ENCODE data around the gene ITGB3. TPM values are rescaled to one million over a fixed set of nuclear protein-coding genes. Genes with fewer than 3 reads are reported as not detected.

ITGB3 gene
- total and polyA plus RNA-seq, 9 of the 15 experiments (the other 6 are each of a cell fraction or from before 2014, with no cell fraction given), result 0.08 to 2.6 (median 0.62) TPM; not detected in 1

DNA sequence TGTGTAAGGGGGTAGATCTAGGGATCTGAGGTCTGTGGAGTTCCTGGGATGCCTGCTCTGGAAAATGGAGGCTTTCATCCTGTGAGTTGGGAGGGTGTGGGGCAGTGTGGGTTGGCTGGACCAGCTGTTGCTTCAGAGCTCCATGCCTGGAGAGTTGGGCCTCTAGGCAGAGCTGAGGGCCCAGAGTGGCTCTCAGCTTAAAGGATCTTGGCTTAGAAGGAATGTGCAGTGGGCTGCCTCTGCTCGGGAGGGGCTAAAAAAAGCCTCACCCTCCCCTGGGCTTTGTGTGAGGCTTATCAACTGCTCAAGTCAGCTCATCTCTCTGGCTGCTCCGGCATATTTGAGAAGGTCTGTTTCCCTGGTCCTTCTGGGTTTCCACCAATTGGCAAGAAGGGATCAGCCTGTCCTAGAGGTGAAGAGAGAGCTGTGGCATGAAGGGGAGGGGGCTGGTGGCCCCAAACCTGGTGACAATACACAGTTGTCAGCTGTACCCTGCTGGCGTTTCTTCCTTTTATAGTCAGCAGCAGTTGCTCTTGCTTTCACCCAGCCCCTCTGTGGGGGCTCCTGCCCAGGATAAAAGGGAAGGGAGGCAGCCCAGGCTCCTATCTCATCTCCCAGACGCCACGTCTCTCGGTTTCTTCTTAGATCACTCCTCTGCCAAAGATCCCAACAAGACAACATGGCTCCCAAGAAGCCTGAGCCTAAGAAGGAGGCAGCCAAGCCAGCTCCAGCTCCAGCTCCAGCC is 44.7 kb upstream of the ITGB3 start, which contains the start of gene MYL4 (continued):
- 0 out of 4 replicates have a peak, but pooled peaks of 1 of the 2 experiments have one; percentile 32 for TF ChIP-seq SIN3A (IDR thresholded peaks at IDR 0.05; ENCODE audit: borderline replicate concordance in 2 of 2, control insufficient read depth in 1 of 2, low read depth in 2 of 2, low read length in 2 of 2)
- peak in 1 of 2 experiments; percentile 23; a peak in 1 of 4 replicates for TF ChIP-seq CSDE1 (IDR thresholded peaks at IDR 0.05)
- TF ChIP-seq ZBTB1 (CRISPR knock-in tag; IDR thresholded peaks at IDR 0.05; ENCODE audit: borderline replicate concordance, low read depth), result no peak
- TF ChIP-seq CTBP1 (IDR thresholded peaks at IDR 0.05; ENCODE audit: borderline replicate concordance), result peak; percentile 55; the same call in 1 of the 2 replicates
- TF ChIP-seq CHD2 (IDR thresholded peaks at IDR 0.05; ENCODE audit: low read depth, low read length), result no peak
- no peak for TF ChIP-seq FOXJ3 (CRISPR knock-in tag; IDR thresholded peaks at IDR 0.05)
- TF ChIP-seq ZNF584 (CRISPR knock-in tag; IDR thresholded peaks at IDR 0.05; ENCODE audit: low read depth), result no peak
- TF ChIP-seq ZKSCAN1 (IDR thresholded peaks at IDR 0.05; ENCODE audit: low read depth, low read length), result peak; percentile 71; the same call in 1 of the 2 replicates
- 0 out of 2 replicates have a peak, but pooled peaks have one; percentile 19 for TF ChIP-seq ZNF197 (CRISPR knock-in tag; IDR thresholded peaks at IDR 0.05; ENCODE audit: low read depth)
- peak; percentile 27; the same call in 1 of the 2 replicates for TF ChIP-seq LARP7 (IDR thresholded peaks at IDR 0.05)
- TF ChIP-seq, protein P1, sequence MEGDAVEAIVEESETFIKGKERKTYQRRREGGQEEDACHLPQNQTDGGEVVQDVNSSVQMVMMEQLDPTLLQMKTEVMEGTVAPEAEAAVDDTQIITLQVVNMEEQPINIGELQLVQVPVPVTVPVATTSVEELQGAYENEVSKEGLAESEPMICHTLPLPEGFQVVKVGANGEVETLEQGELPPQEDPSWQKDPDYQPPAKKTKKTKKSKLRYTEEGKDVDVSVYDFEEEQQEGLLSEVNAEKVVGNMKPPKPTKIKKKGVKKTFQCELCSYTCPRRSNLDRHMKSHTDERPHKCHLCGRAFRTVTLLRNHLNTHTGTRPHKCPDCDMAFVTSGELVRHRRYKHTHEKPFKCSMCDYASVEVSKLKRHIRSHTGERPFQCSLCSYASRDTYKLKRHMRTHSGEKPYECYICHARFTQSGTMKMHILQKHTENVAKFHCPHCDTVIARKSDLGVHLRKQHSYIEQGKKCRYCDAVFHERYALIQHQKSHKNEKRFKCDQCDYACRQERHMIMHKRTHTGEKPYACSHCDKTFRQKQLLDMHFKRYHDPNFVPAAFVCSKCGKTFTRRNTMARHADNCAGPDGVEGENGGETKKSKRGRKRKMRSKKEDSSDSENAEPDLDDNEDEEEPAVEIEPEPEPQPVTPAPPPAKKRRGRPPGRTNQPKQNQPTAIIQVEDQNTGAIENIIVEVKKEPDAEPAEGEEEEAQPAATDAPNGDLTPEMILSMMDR (IDR thresholded peaks at IDR 0.05 in 2 of 3, conservative IDR thresholded peaks at IDR 0.05 in 1 of 3; ENCODE audit: insufficient read depth in 2 of 3, low read depth in 1 of 3, low read length in 3 of 3), result no peak
- TF ChIP-seq, protein P2, sequence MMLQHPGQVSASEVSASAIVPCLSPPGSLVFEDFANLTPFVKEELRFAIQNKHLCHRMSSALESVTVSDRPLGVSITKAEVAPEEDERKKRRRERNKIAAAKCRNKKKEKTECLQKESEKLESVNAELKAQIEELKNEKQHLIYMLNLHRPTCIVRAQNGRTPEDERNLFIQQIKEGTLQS (IDR thresholded peaks at IDR 0.05), result no peak
- TF ChIP-seq, protein P2 (CRISPR knock-in tag; conservative IDR thresholded peaks at IDR 0.05), result no peak
- TF ChIP-seq MIER1 (IDR thresholded peaks at IDR 0.05; ENCODE audit: low read depth), result no peak
- peak; percentile 78; the same call in 1 of the 2 replicates for TF ChIP-seq NFRKB (IDR thresholded peaks at IDR 0.05; ENCODE audit: low read depth)
- TF ChIP-seq CHD4 (IDR thresholded peaks at IDR 0.05; ENCODE audit: insufficient read depth, insufficient replicate concordance, low read depth, low read length, poor library complexity, severe bottlenecking), result no peak
- no peak for TF ChIP-seq MEF2A (IDR thresholded peaks at IDR 0.05; ENCODE audit: control insufficient read depth, low read depth, low read length)
- no peak for TF ChIP-seq PTRF (tag; IDR thresholded peaks at IDR 0.05)
- TF ChIP-seq MTA3 (IDR thresholded peaks at IDR 0.05; ENCODE audit: borderline replicate concordance), result peak; percentile 46; the same call in 1 of the 2 replicates
- peak; percentile 59 for TF ChIP-seq TCF3 (CRISPR knock-in tag; IDR thresholded peaks at IDR 0.05)
- peak; percentile 55 for TF ChIP-seq KDM5B (IDR thresholded peaks at IDR 0.05; ENCODE audit: insufficient replicate concordance, low read depth, low read length)
- TF ChIP-seq, protein P3, sequence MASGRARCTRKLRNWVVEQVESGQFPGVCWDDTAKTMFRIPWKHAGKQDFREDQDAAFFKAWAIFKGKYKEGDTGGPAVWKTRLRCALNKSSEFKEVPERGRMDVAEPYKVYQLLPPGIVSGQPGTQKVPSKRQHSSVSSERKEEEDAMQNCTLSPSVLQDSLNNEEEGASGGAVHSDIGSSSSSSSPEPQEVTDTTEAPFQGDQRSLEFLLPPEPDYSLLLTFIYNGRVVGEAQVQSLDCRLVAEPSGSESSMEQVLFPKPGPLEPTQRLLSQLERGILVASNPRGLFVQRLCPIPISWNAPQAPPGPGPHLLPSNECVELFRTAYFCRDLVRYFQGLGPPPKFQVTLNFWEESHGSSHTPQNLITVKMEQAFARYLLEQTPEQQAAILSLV (tag; IDR thresholded peaks at IDR 0.05), result no peak
- 0 out of 2 replicates have a peak, but pooled peaks have one; percentile 15 for TF ChIP-seq HDAC2 (IDR thresholded peaks at IDR 0.05)
